GM23248 (cell line): Measurements from ENCODE around the gene PRAMEF7. TPM values are rescaled to one million over a fixed set of nuclear protein-coding genes. Genes with fewer than 3 reads are reported as not detected.
"Not testable (repeated sequence)": the region's sequence is repeated elsewhere in the genome, so short reads cannot be mapped to it uniquely, and the experiment has no call there.

Experiments
- DNase-seq: peaks from one replicate; pipeline ENCODE4 v3.0.0-alpha.2; 2015
- H2AFZ ChIP-seq: fragments of 200-600 bp; sonication (generic); 2 replicates; pipeline ENCODE4 v1.6.1; 2016; ENCODE audit warnings: antibody characterized with exemption
- H3F3A ChIP-seq: fragments of 200-600 bp; sonication (generic); 2 replicates; pipeline ENCODE4 v1.6.1; 2016; ENCODE audit warnings: mild to moderate bottlenecking, antibody characterized with exemption, mixed run types; ENCODE audit not compliant: insufficient read depth
- H3K27ac ChIP-seq: fragments of 200-600 bp; sonication (generic); 2 replicates; pipeline ENCODE4 v1.5.1; 2016; ENCODE audit warnings: mild to moderate bottlenecking
- H3K27me3 ChIP-seq: fragments of 200-600 bp; sonication (generic); replicated peaks from 2 replicates; pipeline ENCODE4 v1.6.1; 2016; ENCODE audit warnings: mild to moderate bottlenecking; ENCODE audit not compliant: insufficient read depth
- H3K36me3 ChIP-seq: fragments of 200-600 bp; sonication (generic); 2 replicates; pipeline ENCODE4 v1.6.1; 2016; ENCODE audit warnings: low read depth, mild to moderate bottlenecking
- H3K4me1 ChIP-seq: fragments of 200-600 bp; sonication (generic); 2 replicates; pipeline ENCODE4 v1.6.1; 2016; ENCODE audit warnings: mild to moderate bottlenecking; ENCODE audit not compliant: insufficient read depth
- H3K4me2 ChIP-seq: fragments of 200-600 bp; sonication (generic); one replicate; pipeline ENCODE4 v1.6.1; 2016; ENCODE audit warnings: mild to moderate bottlenecking; ENCODE audit not compliant: unreplicated experiment
- H3K4me3 ChIP-seq: fragments of 200-600 bp; sonication (generic); 2 replicates; pipeline ENCODE4 v1.5.1; 2016; ENCODE audit warnings: mild to moderate bottlenecking
- H3K79me2 ChIP-seq: fragments of 200-600 bp; sonication (generic); 2 replicates; pipeline ENCODE4 v1.6.1; 2016; ENCODE audit warnings: mild to moderate bottlenecking; ENCODE audit not compliant: insufficient read depth
- H3K9ac ChIP-seq: fragments of 200-600 bp; sonication (generic); 2 replicates; pipeline ENCODE4 v1.6.1; 2016; ENCODE audit warnings: mild to moderate bottlenecking
- H3K9me2 ChIP-seq: fragments of 200-600 bp; sonication (generic); 2 replicates; pipeline ENCODE4 v1.6.1; 2016; ENCODE audit warnings: mixed run types, mild to moderate bottlenecking, moderate library complexity; ENCODE audit not compliant: insufficient read depth
- H3K9me3 ChIP-seq: fragments of 200-600 bp; sonication (generic); one replicate; pipeline ENCODE4 v1.6.1; 2017; ENCODE audit warnings: low read depth
- H4K20me1 ChIP-seq: fragments of 200-600 bp; sonication (generic); 2 replicates; pipeline ENCODE4 v1.6.0; 2016; ENCODE audit not compliant: insufficient read depth
- WGBS, 2 experiments: methylation state at CpG; one replicate each; pipeline ENCODE4 v1.1.6; 2015 to 2017; ENCODE audit warnings: low lambda C conversion rate in 2 of 2, low coverage in 1 of 2; ENCODE audit errors: missing lambda C conversion rate in 2 of 2; 5-methylcytosine and 5-hydroxymethylcytosine counted together
- in situ Hi-C: fragments of 300-500 bp; cut with MboI; formaldehyde crosslinking; loops from 2 replicates; pipeline ENCODE4 v1.15.0; 2020
- polyA plus RNA-seq: library from polyadenylated mRNA; unstranded; fragments of >200 nt; fragmentation: Nextera tagmentation; extraction: Ambion mirVana; gene quantifications from 2 replicates; pipeline ENCODE4 v1.2.1, GENCODE V29; 2016
- small RNA-seq: library from RNA; depleted of rRNA; stranded (forward); fragments of <200 nt; gene quantifications from one replicate; pipeline ENCODE3, GENCODE V24; 2014; ENCODE audit warnings: low read depth, low replicate concordance
- total RNA-seq: library from RNA; depleted of rRNA; stranded (reverse); fragments of >200 nt; shearing (Covaris generic); gene quantifications from 2 replicates; pipeline ENCODE4 v1.2.3, GENCODE V29; 2014; rRNA removed

Gene PRAMEF7
- total and polyA plus RNA-seq, 2 experiments from 2014 or later = not detected

DNA sequence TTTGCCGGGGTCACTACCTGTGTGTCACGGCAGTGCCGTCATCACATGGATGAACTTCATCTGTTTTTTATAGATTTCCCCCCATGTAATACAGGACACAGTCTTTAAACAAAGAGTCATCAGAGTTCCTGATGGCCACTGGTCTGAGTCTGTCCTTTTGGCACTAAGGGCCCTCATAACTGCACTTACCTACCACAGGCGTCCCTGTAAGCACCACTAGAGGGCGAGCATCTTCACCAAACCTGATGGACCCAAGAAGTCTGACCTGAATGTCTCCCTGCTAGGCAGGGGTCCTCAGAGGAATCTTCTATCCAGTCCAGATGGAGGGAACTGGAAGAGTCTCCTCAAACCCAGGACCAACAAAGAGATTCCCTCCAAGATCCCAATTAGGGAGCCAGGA is 8.0 kb downstream of the PRAMEF7 start:
- H3K9me2 ChIP-seq, H3K9me3 ChIP-seq, H3K79me2 ChIP-seq, H2AFZ ChIP-seq, H3K36me3 ChIP-seq, DNase-seq, H3K4me3 ChIP-seq, in situ Hi-C loops, H3K9ac ChIP-seq, H4K20me1 ChIP-seq, H3K4me1 ChIP-seq, H3F3A ChIP-seq, H3K27ac ChIP-seq, H3K27me3 ChIP-seq, H3K4me2 ChIP-seq: not testable (repeated sequence)
- 44 to 46% methylated on average over 4 of the region's 5 CpGs for whole genome bisulfite sequencing, 2 experiments

- H4K20me1 ChIP-seq, H3K79me2 ChIP-seq, DNase-seq, H3K9ac ChIP-seq, H3K4me2 ChIP-seq, H3K4me3 ChIP-seq, H3K9me2 ChIP-seq, H3K4me1 ChIP-seq, H2AFZ ChIP-seq, H3K27me3 ChIP-seq, H3K27ac ChIP-seq, H3F3A ChIP-seq, H3K9me3 ChIP-seq, in situ Hi-C loops, H3K36me3 ChIP-seq: not testable (repeated sequence)
- 16 to 26% methylated on average over 4 of the region's 4 CpGs for WGBS, 2 experiments
Observed at GRCh38 chr1:12947480-12947879, 31.1 kb downstream of the PRAMEF7 start, which contains the start of gene PRAMEF6. Gene PRAMEF6, minus strand, starts transcription at chr1:12947580. Its CDS starts 5,062 bp downstream, at chr1:12942518.

Small RNA genes within 50 kb of the gene (small RNA-seq; reads per million reads assigned to genes)
- not detected for gene RNU6-1072P

Other genes with a start within 250 kb of the PRAMEF7 start
- not detected in 2 replicates for gene AADACL3, start 200.5 kb upstream of the PRAMEF7 start, total RNA-seq
- not detected in 2 replicates for gene AADACL3, start 200.5 kb upstream of the PRAMEF7 start, polyA plus RNA-seq
- not detected in 2 replicates for gene CFAP107, start 170.4 kb upstream of the PRAMEF7 start, total RNA-seq
- not detected in 2 replicates for gene CFAP107, start 170.4 kb upstream of the PRAMEF7 start, polyA plus RNA-seq
- gene PRAMEF12, start 142.9 kb upstream of the PRAMEF7 start, total RNA-seq = not detected in 2 replicates
- gene PRAMEF12, start 142.9 kb upstream of the PRAMEF7 start, polyA plus RNA-seq = not detected in 2 replicates
- gene PRAMEF1, start 125.2 kb upstream of the PRAMEF7 start, total RNA-seq = not detected in 2 replicates
- not detected in 2 replicates for gene PRAMEF1, start 125.2 kb upstream of the PRAMEF7 start, polyA plus RNA-seq
- gene PRAMEF11, start 85.2 kb upstream of the PRAMEF7 start, total RNA-seq = not detected in 2 replicates
- gene PRAMEF11, start 85.2 kb upstream of the PRAMEF7 start, polyA plus RNA-seq = not detected in 2 replicates
- gene HNRNPCL1, start 67.9 kb upstream of the PRAMEF7 start, total RNA-seq = not detected in 2 replicates
- not detected in 2 replicates for gene HNRNPCL1, start 67.9 kb upstream of the PRAMEF7 start, polyA plus RNA-seq
- gene PRAMEF2, start 59.5 kb upstream of the PRAMEF7 start, total RNA-seq = not detected in 2 replicates
- not detected in 2 replicates for gene PRAMEF2, start 59.5 kb upstream of the PRAMEF7 start, polyA plus RNA-seq
- not detected in 2 replicates for gene PRAMEF4, start 30.4 kb upstream of the PRAMEF7 start, total RNA-seq
- gene PRAMEF4, start 30.4 kb upstream of the PRAMEF7 start, polyA plus RNA-seq = not detected in 2 replicates
- not detected in 2 replicates for gene PRAMEF10, start 18.3 kb upstream of the PRAMEF7 start, total RNA-seq
- not detected in 2 replicates for gene PRAMEF10, start 18.3 kb upstream of the PRAMEF7 start, polyA plus RNA-seq
- gene PRAMEF6, start 31.0 kb downstream of the PRAMEF7 start, total RNA-seq = not detected in 2 replicates
- not detected in 2 replicates for gene PRAMEF6, start 31.0 kb downstream of the PRAMEF7 start, polyA plus RNA-seq
- gene PRAMEF27, start 140.0 kb downstream of the PRAMEF7 start, total RNA-seq = not detected in 2 replicates
- gene PRAMEF27, start 140.0 kb downstream of the PRAMEF7 start, polyA plus RNA-seq = not detected in 2 replicates
- gene HNRNPCL3, start 144.2 kb downstream of the PRAMEF7 start, total RNA-seq = not detected in 2 replicates
- gene HNRNPCL3, start 144.2 kb downstream of the PRAMEF7 start, polyA plus RNA-seq = not detected in 2 replicates
- gene PRAMEF25, start 154.2 kb downstream of the PRAMEF7 start, total RNA-seq = not detected in 2 replicates
- not detected in 2 replicates for gene PRAMEF25, start 154.2 kb downstream of the PRAMEF7 start, polyA plus RNA-seq
- not detected in 2 replicates for gene HNRNPCL2, start 200.2 kb downstream of the PRAMEF7 start, total RNA-seq
- not detected in 2 replicates for gene HNRNPCL2, start 200.2 kb downstream of the PRAMEF7 start, polyA plus RNA-seq
- not detected in 2 replicates for gene PRAMEF26, start 239.4 kb downstream of the PRAMEF7 start, total RNA-seq
- gene PRAMEF26, start 239.4 kb downstream of the PRAMEF7 start, polyA plus RNA-seq = not detected in 2 replicates
- gene HNRNPCL4, start 249.0 kb downstream of the PRAMEF7 start, total RNA-seq = not detected in 2 replicates
- not detected in 2 replicates for gene HNRNPCL4, start 249.0 kb downstream of the PRAMEF7 start, polyA plus RNA-seq